ENCODE data around the gene TRAPPC1.
A peak's percentile ranks its signal among the peaks of the same experiment; 100 is the strongest.

TRAPPC1 gene

GRCh38 chr17:7940743-7941142 lies 9.0 kb upstream of the TRAPPC1 start:
- no peak for FAIRE-seq
- DNase-seq (ENCODE audit: low spot score) = no peak

DNA sequence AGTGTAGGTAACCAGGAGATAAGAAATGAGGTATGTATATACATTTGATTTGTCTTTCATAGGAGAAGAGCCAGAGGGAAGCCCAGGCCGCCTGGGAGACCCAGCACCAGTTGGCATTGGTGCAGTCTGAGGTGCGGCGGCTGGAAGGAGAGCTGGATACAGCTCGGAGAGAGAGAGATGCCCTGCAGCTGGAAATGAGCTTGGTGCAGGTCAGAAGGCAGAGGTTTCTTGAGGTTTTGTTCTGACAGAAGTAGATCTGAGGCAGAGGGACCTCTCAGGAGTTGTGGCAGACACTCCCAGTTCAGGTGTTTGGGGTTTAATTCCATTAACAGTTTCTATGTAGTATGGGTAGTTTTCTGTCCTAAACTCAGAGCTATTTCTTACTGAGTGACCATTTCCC lies 8.3 kb upstream of the TRAPPC1 start:
- DNase-seq (ENCODE audit: low spot score) (no peak), FAIRE-seq (no peak)

DNA sequence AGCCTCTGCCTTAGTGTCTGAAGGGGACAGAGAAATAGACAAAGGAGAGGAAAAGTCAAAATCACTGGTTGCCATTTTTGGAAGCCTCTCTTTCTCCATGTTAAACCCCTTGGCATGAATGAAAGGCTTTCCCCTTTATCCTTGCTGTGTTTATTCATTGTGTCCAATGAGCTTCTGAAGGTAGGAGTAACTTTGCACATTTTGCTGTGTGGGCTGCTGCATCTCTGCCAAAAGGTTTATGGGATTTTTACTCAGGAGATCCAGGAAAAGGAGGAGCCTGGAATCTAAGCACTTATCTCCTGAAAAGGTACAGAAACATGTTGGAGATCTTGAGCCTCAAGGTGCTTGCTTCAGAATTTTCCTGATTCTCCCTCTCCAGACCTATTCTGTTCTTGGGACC lies 4.1 kb upstream of the TRAPPC1 start:
- FAIRE-seq = no peak
- DNase-seq (ENCODE audit: low spot score) = no peak

DNA sequence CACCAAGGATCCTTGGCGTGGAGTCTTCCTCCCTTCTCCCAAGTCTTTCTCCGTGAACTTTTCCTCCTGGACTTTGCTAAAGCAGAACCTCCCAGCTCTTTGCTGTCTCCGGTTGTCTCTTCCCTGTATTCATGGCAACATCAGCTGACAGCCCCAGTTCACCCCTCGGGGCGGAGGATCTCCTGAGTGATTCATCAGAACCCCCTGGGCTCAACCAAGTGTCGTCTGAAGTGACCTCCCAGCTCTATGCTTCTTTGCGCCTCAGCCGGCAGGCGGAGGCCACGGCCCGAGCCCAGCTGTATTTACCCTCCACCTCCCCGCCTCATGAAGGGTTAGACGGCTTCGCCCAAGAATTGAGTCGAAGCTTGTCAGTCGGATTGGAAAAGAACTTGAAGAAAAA lies 1.2 kb upstream of the TRAPPC1 start:
- DNase-seq (ENCODE audit: low spot score) = peak; percentile 49
- FAIRE-seq = no peak

DNA sequence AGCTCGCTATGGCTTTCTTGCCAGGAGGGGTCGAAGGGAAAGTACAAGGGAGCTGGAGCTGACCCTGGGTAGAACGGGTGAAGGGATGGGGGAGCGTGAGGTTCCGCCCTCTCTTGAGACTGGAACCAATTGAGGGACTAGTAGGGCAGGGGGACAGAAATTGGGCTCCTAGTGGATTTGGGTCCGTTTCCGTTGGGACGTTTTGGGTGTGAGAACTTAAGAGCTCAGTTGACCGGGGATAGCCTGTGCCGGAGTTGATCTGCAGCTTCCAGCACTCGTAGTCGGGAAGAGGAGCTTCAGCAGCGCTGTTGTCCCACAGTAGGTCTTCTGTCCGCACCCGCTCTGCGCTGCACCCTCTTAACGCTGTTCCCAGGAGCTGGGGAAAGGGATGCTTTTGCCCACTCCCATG lies 741 bp upstream of the TRAPPC1 start:
- DNase-seq (ENCODE audit: low spot score) = peak; percentile 34
- FAIRE-seq = no peak

- FAIRE-seq (no peak), DNase-seq (ENCODE audit: low spot score) (no peak)
These were observed 710 bp downstream of the TRAPPC1 start for GRCh38 chr17:7930841-7931631.

DNA sequence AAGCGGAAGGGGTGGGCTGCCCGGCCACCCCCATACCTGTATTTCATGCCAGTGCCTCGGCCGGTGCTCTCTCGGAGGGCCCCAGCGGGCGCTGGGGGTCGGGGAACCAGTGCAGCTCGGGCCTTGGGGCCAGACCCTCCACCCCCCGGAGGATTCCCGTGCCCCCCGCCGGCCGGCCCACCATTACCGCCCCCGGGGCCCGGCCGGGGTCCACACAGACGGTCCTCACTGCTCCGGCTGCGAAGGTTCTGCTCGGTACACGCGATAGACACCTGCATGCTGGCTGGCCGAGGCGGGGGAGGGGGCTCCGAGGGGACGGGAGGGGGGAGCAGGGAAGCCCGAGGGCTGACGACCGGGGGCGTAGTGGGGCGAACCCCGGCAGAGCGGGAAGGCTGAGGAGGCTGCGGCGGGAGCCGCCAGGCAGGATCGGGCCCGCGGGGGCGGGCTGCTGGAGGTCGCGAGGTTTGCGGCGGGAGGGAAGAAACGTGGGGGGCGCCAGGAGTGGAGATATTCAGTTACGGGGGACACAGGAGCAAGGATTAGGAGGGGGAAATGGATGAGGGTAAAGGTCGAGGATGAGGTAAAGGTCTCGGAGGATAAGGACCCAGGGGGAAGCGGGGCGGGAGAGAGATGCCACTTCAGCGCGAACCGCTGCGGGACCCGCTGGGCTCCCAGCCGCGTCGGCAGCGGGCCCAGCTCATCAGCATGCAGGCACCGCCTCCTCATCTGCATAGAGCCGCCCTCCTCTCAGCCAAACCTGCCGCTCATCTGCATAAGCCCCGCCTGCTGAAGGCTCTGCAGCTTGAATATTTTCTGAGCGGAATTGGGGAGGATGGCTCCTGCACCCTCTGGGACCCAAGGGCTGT lies 2.4 kb downstream of the TRAPPC1 start, which contains the start of gene KCNAB3:
Gene KCNAB3, minus strand, starts transcription at position 699 of the 866 bp plus-strand sequence. Its CDS starts 421 bp downstream, at position 278.
- DNase-seq (ENCODE audit: low spot score) = no peak
- no peak for FAIRE-seq

DNA sequence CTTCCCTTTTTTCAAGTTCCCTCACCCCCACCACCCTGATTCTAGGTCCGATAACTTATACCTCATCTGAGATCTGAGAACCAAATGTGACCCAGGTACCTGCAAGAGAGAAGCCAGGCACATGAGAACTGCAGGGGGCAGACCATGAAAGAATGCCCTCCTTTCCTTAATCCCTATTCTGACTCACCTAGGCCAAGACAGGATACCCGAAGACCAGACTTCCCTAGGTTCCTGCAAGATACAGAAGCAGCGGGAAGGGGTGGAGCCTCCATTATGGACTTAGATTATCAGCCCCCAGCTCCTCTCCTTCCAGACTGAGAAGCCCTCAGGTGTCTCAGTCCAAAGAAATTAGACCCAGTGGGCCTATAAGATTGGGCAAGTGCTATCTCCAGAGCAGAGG lies 4.2 kb downstream of the TRAPPC1 start:
- no peak for FAIRE-seq
- DNase-seq (ENCODE audit: low spot score) = no peak

DNA sequence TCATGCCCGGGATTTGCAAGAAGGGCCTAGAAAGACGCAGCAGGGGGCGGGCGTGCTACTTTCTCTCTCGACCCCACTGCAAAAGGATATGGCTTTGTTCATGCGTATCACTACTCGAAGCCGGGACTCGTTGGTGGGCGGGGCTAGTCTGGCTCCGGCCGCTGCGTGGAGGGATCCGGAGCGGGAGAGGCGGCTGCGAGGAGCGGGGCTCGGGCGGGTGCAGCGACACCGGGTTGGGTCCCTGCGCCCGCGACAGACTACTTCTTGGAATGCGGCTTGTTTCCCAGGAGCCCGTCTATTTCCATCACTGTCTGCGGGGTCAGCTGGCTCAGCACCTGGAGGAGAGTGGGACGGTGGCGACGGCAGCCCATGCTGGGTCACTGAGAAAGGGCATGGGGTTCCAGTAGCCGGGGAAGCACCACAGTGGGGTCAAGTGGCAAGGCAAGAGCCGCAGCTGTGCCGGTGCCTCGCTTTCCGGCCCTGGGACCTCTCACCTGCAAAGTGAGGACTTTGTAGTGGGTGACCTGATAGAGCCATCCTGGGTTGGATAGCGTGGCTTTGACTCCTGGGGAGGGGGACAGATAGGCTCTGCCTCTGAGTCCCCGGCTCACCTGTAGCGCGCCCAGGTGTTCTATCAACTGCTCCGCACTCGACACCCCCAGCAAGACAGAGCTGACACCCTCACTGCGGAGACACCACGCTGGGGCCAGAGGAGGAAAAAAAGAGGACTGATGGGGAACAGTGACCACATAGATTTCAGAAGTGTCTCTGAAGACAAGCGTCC lies 8.7 kb downstream of the TRAPPC1 start:
- no peak for FAIRE-seq
- no peak for DNase-seq (ENCODE audit: low spot score)

DNA sequence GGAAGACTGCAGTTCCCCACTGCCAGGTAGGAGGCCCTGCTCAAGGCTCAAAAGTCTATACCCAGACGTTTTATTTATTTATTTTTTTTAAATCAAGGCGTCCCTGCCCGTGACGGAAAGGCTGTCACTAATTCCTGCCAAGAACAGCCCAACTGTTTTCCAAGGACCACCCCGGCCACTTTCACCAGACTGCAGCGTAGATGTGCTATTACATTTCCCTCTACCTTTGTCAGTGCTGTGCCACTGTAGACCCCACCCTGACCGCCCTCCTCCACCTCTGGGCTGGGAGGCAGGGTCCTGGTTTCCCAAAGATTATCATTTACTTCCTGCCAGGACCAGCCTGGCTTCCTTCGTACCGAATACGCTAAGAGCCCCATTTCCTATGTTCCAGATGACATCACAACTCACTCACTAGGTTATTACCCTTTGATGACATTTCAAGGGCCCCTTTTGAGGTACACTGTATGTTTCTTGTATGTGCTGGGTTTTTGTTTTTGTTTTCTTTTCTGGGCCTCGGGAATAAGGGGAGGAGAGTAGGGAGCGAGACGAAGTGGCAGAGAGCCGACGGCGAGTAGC lies 9.4 kb downstream of the TRAPPC1 start:
- no peak for DNase-seq (ENCODE audit: low spot score)
- FAIRE-seq = no peak

DNA sequence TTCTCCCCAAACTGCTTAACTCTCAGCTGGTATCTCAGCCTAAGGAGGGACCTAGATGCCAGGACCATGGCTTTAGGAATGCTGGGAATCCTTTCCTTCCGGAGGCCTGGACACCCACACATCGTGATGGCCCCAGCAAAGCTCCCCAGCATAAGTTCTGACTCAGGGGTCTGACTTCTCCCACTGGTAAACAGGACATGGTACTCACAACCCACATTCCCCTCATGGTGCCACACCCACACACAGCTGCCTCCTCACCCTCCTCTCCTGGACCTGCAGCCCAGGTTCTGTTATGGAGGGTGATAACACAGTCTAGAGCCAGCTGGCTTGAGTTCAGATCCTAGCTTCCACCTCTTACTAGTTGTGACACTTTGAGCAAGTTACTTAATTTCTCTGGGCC lies 14.9 kb downstream of the TRAPPC1 start:
- DNase-seq (ENCODE audit: low spot score) (peak; percentile 9), FAIRE-seq (no peak)

DNA sequence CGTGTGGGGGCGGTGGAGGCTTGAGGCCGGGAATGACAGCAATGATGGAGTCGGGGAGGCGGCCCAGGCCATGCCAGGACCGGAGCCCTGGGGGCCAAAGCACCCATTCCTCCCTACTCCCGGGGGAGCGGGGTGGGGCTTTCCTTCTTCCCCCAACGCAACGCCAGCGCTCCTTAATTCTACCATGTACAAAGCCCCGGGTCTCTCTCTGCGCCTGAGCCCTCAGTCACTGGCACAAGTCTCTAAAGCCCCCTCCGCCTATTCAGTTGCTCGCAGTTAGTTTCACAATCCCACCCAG lies 15.4 kb downstream of the TRAPPC1 start:
- no peak for FAIRE-seq
- no peak for DNase-seq (ENCODE audit: low spot score)

- DNase-seq (ENCODE audit: low spot score) = peak; percentile 81
- FAIRE-seq = peak; percentile 79
These were observed 15.9 kb downstream of the TRAPPC1 start, which contains the start of gene RNF227 for GRCh38 chr17:7915611-7916384. RNF227 (minus strand) TSS chr17:7916289; CDS start chr17:7916195, 94 bp downstream.

DNA sequence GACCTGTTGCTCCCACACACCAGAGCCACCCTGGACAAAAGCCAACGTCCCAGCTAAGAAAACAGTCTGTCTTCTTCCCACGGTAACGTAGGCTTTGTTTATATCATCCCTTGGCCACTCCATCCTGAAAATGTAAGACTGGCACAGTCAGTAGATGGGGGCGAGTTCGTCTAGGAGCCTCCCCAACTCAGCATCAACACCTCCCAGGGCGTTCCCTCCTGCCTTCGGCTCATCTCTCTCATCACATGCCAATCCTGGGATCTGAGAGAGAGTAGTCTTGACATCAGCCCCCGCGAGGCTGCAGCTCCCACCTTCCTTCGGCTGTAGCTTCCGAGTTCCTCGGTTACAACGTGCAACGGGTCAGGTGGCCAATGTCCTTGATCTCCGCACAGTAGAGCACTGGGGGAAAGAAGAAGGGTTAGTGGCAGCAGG lies 16.6 kb downstream of the TRAPPC1 start:
- DNase-seq (ENCODE audit: low spot score) (no peak), FAIRE-seq (no peak)

DNA sequence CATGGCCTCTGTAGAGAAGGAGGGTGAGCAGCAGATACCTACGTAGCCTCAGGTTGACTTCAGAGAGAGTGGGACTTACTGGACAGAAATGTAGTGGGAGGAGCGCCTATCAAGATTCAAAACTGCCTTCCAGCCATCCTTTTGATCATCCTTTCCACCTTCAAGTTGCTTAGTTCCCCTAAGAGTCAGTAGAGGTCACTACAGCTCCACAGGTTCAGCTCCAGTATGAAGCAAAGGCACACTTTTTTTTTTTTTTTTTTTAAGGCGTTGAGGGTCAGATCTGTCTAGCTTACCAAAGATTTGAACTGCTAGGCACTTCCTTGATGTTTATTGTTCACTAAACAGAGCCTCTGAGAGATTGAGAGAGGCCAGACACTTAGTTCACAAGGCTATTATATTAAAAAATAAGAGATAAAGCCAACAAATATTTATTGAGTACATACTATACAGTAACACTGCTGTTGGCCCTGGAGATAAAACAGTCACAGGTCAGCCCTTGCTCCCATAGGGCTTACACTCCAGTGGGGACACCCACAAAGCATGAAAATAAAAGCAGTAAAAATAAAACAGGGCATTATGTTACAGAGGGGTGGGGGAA lies 18.7 kb downstream of the TRAPPC1 start:
- DNase-seq (ENCODE audit: low spot score) = peak; percentile 50
- no peak for FAIRE-seq

DNA sequence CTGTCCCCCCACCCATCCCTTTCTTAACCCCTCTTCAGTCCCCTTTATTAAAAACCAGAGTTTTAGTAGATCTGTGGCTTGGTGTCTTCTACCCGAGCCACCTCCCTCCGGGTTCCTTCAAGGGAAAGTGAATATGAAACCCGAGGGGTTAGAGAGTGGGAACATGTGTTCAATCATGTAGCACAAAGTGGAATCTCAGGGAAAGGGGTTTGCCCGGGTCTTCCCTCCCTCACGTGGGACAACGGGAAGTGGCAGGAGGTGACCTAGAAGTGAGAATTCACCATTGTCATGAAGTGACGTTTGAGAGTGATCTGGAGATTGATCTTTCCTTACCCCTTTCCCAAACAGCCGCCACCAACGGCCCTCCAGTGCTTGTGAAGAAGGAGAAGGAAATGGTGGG lies 20.6 kb downstream of the TRAPPC1 start:
- no peak for DNase-seq (ENCODE audit: low spot score)
- no peak for FAIRE-seq

DNA sequence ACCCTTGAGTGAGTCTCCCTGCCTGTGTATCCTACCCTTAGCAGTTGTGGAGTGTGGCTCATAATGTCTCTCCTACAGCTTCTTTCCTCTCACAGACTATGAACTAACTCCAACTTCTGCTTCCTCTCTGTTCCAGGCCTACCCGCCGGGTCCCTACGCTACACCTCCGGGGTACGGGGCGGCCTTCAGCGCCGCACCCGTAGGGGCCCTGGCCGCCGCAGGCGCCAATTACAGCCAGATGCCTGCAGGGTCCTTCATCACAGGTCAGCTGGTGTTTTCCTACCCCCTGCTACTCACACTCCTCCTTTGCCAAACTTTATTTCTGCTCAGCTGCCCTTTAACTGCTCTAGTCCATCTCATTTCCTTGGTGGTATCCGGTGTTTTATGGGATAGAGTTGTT lies 21.0 kb downstream of the TRAPPC1 start:
- FAIRE-seq (no peak), DNase-seq (ENCODE audit: low spot score) (no peak)

DNA sequence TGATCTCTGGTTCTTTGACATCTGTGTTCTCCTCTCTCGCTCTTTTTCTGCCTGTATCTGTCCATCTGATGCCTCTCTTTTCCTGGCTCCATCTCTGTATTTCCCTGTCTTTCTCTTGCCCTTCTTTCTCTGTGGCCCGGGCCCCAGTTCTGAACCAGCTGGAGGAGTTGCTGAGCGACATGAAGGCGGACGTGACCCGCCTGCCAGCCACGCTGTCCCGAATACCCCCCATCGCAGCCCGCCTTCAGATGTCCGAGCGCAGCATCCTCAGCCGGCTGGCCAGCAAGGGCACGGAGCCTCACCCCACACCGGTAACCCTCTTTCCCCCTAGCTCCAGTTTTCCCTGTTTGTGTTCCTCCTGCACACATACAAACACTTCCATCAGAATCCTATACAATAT lies 21.5 kb downstream of the TRAPPC1 start:
- DNase-seq (ENCODE audit: low spot score) = no peak
- FAIRE-seq = no peak

GRCh38 chr17:7909089-7909488 lies 22.7 kb downstream of the TRAPPC1 start:
- FAIRE-seq (no peak), DNase-seq (ENCODE audit: low spot score) (no peak)

Data from urothelium cell line (cell line).